Panc1 (cell line): ENCODE measurements around the gene SFTA2. TPM values are rescaled to one million over a fixed set of nuclear protein-coding genes. Genes with fewer than 3 reads are reported as not detected.

ENCODE experiments used
- ATAC-seq: fragments of 200-7000 bp; cut with Tn5 transposase; 2 replicates; pipeline ENCODE4 v1.9.1; 2020; ENCODE audit warnings: mild to moderate bottlenecking, moderate library complexity
- BruUV-seq: library from RNA; stranded (reverse); fragments of 400-500 nt; replicated peaks from 2 replicates; lab custom pipeline; 2021; lab: Mats Ljungman, UMichigan
- CTCF ChIA-PET: fragments of 300-600 bp; sonication (Branson Sonifier 250); formaldehyde crosslinking; loops from one replicate; lab custom pipeline; 2022; ENCODE audit warnings: antibody characterized with exemption; lab: Charles Lee
- POLR2A ChIA-PET: fragments of 300-600 bp; sonication (Branson Sonifier 250); formaldehyde crosslinking; loops from one replicate; lab custom pipeline; 2022; ENCODE audit warnings: antibody characterized with exemption; lab: Charles Lee
- DNase-seq: peaks from one replicate; pipeline ENCODE4 v3.0.0-alpha.2; 2010; ENCODE audit warnings: low read depth, low spot score
- H3K27ac ChIP-seq: 2 replicates; pipeline ENCODE4 v1.5.1; 2011; ENCODE audit warnings: mild to moderate bottlenecking, low read length, inconsistent platforms
- H3K27me3 ChIP-seq: fragments of 200-500 bp; sonication (Bioruptor generic); 2 replicates; pipeline ENCODE4 v1.6.0; 2014; ENCODE audit warnings: low read length, inconsistent platforms; ENCODE audit not compliant: control insufficient read depth, insufficient read depth
- H3K36me3 ChIP-seq: fragments of 200-500 bp; sonication (Bioruptor generic); 2 replicates; pipeline ENCODE4 v1.5.1; 2014; ENCODE audit warnings: inconsistent platforms, mild to moderate bottlenecking, low read length, moderate library complexity; ENCODE audit not compliant: control insufficient read depth, insufficient read depth
- H3K4me1 ChIP-seq: 2 replicates; pipeline ENCODE4 v1.5.1; 2011; ENCODE audit warnings: inconsistent platforms, mild to moderate bottlenecking, low read length, moderate library complexity; ENCODE audit not compliant: control insufficient read depth, insufficient read depth
- H3K4me3 ChIP-seq, 2 experiments: 2 replicates each; pipeline ENCODE4 v1.5.1; 2011 to 2012; ENCODE audit warnings: low read depth in 2 of 2, low read length in 2 of 2, mild to moderate bottlenecking in 2 of 2, inconsistent platforms in 1 of 2, moderate library complexity in 1 of 2
- H3K9me3 ChIP-seq: fragments of 200-500 bp; sonication (Bioruptor generic); 2 replicates; pipeline ENCODE4 v1.5.1; 2014; ENCODE audit warnings: low read depth, mild to moderate bottlenecking, inconsistent platforms, low read length, moderate library complexity; ENCODE audit not compliant: control insufficient read depth, insufficient read depth
- POLR2AphosphoS5 ChIP-seq: IDR thresholded peaks from 2 replicates; pipeline ENCODE4 v1.6.1; 2012; ENCODE audit warnings: mild to moderate bottlenecking, low read depth, low read length, moderate library complexity
- REST ChIP-seq, 2 experiments: IDR thresholded peaks; 2 replicates each; pipeline ENCODE4 v1.6.1; 2011 to 2012; ENCODE audit warnings: low read depth in 2 of 2, control low read depth in 1 of 2, low read length in 1 of 2, mild to moderate bottlenecking in 1 of 2, moderate library complexity in 1 of 2; ENCODE audit not compliant: insufficient read depth in 1 of 2
- SIN3A ChIP-seq: IDR thresholded peaks from 2 replicates; pipeline ENCODE4 v1.6.1; 2012; ENCODE audit warnings: low read depth, mild to moderate bottlenecking, low read length, moderate library complexity, borderline replicate concordance; ENCODE audit not compliant: insufficient read depth
- TCF7L2 ChIP-seq: IDR thresholded peaks from 2 replicates; pipeline ENCODE4 v1.6.1; 2011; ENCODE audit warnings: mild to moderate bottlenecking, low read depth, low read length, inconsistent platforms
- in situ Hi-C: cut with HindIII; loops from 2 replicates; pipeline ENCODE4 v1.10.0; 2016; ENCODE audit warnings: low sequenced_read_pairs, low pct_unique_long_range_greater_than_20kb
- intact Hi-C: fragments of 100-400 bp; cut with micrococcal nuclease; formaldehyde crosslinking; loops from one replicate; pipeline ENCODE4 v1.10.0; 2022; ENCODE audit not compliant: unreplicated experiment
- total RNA-seq: library from RNA; stranded (reverse); gene quantifications from one replicate; pipeline ENCODE4 v1.2.1, GENCODE V29; 2021; ENCODE audit not compliant: unreplicated experiment
- TF ChIP-seq, protein P1 (sequence below): fragments of 450-650 bp; IDR thresholded peaks from 2 replicates; pipeline ENCODE4 v1.5.1; 2017; ENCODE audit warnings: mild to moderate bottlenecking

The SFTA2 gene
- total RNA-seq, 1 experiment from 2014 or later, result not detected

DNA sequence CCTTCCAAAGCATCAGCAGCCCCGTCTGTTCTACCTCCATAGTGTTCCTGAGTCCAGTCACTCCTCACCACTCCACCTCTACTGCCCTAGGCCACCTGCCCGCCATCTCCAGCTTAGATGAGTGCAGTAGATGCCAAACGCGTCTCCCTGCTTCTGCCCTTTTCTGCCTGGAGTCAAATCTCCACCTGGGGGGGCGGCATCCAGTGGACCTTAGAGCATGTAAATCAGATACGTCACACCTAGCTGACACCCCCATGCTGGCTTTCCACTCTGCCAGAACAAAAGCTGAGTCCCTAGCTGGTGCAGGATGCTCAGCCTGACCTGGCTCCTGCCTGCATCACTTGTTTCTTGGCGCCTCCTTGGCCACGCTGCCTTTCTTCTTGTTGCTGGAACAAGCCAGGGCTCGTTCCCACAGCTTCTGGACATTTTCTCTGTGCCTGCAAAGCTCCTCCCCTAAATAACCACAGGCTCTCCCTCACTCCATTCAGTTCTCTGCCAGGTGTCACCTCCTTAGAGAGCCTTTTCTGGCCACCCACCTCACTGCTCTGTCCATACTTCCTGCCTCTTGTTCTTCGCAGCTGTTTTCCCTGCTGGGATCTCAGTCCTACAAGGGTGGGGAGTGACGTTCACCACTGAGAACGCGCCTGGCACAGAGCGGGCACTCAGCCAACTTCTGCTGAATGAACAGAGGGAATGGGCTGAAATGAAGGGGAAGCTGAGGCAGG is 41.9 kb downstream of the SFTA2 start:
- no peak for ATAC-seq
- CTCF ChIA-PET, result no interaction called here
- Histone ChIP-seq H3K9me3 (no peaks in the 10 kb centered on the region), H3K4me3 (no peak overlapping the region), H3K27me3 (no peaks in the 10 kb centered on the region), H3K4me1 (peaks cover 22% of the 10 kb centered on the region), H3K36me3 (no peaks in the 10 kb centered on the region), H3K27ac (no peak overlapping the region)
- no TSS peak for BruUV-seq
- DNase-seq, result no peak
- no peak for TF ChIP-seq SIN3A
- no peak for TF ChIP-seq TCF7L2
- TF ChIP-seq POLR2AphosphoS5, result no peak
- no peak for TF ChIP-seq REST (IDR thresholded peaks at IDR 0.05; ENCODE audit: insufficient read depth in 1 of 2, low read depth in 2 of 2, low read length in 1 of 2)
- TF ChIP-seq, protein P1, sequence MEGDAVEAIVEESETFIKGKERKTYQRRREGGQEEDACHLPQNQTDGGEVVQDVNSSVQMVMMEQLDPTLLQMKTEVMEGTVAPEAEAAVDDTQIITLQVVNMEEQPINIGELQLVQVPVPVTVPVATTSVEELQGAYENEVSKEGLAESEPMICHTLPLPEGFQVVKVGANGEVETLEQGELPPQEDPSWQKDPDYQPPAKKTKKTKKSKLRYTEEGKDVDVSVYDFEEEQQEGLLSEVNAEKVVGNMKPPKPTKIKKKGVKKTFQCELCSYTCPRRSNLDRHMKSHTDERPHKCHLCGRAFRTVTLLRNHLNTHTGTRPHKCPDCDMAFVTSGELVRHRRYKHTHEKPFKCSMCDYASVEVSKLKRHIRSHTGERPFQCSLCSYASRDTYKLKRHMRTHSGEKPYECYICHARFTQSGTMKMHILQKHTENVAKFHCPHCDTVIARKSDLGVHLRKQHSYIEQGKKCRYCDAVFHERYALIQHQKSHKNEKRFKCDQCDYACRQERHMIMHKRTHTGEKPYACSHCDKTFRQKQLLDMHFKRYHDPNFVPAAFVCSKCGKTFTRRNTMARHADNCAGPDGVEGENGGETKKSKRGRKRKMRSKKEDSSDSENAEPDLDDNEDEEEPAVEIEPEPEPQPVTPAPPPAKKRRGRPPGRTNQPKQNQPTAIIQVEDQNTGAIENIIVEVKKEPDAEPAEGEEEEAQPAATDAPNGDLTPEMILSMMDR, result no peak
- in situ Hi-C loops, result no loop called here
- POLR2A ChIA-PET, result no interaction called here
- intact Hi-C loops, result no loop called here

DNA sequence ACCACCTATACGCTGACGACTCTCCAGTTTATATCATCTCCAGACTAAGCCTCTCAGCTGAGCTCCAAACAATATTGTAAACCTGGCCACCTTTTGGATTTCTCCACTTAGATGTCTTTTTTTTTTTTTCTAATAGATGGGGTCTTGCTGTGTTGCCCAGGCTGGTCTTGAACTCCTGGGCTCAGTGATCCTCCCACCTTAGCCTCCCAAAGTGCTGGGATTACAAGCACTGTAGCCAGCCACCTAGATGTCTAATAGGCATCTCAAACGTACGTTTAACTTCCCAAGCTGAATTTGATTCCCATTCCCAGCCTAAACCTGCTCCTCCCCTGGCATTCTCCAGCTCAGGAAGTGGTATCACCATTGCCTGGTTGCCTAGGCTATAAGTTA is 42.5 kb downstream of the SFTA2 start:
- ChIA-PET POLR2A (no interaction called here), CTCF (no interaction called here)
- BruUV-seq, result no TSS peak
- TF ChIP-seq POLR2AphosphoS5 (no peak), REST (IDR thresholded peaks at IDR 0.05; ENCODE audit: insufficient read depth in 1 of 2, low read depth in 2 of 2, low read length in 1 of 2) (no peak)
- in situ Hi-C loops, result no loop called here
- H3K36me3 ChIP-seq, result no peaks in the 10 kb centered on the region
- no peak overlapping the region for H3K4me3 ChIP-seq
- intact Hi-C loops, result no loop called here
- DNase-seq (no peak), ATAC-seq (no peak)
- no peaks in the 10 kb centered on the region for H3K27me3 ChIP-seq
- peaks cover 25% of the 10 kb centered on the region for H3K4me1 ChIP-seq
- no peaks in the 10 kb centered on the region for H3K9me3 ChIP-seq
- no peak overlapping the region for H3K27ac ChIP-seq
